H9 (cell line): Measurements from ENCODE around the gene BTG4. TPM values are rescaled to one million over a fixed set of nuclear protein-coding genes. Genes with fewer than 3 reads are reported as not detected.

Experiments
- DNase-seq: peaks from one replicate; pipeline ENCODE4 v3.0.0-alpha.2; 2017
- H2AFZ ChIP-seq: one replicate; pipeline ENCODE4 v1.6.1; 2013; ENCODE audit warnings: mild to moderate bottlenecking, low read length, control low read depth, moderate library complexity
- H2AK5ac ChIP-seq: 2 replicates; pipeline ENCODE4 v1.6.1; 2013; ENCODE audit warnings: low read length, control low read depth, mixed read lengths; ENCODE audit not compliant: insufficient read length
- H2BK120ac ChIP-seq: one replicate; pipeline ENCODE4 v1.6.1; 2013; ENCODE audit warnings: low read depth, mild to moderate bottlenecking, low read length, control low read depth, inconsistent platforms; ENCODE audit not compliant: poor library complexity, severe bottlenecking
- H2BK12ac ChIP-seq: 2 replicates; pipeline ENCODE4 v1.6.1; 2013; ENCODE audit warnings: low read length, control low read depth, mixed read lengths, low read depth; ENCODE audit not compliant: insufficient read length
- H2BK15ac ChIP-seq: 2 replicates; pipeline ENCODE4 v1.6.1; 2013; ENCODE audit warnings: low read depth, low read length, control low read depth
- H2BK20ac ChIP-seq: one replicate; pipeline ENCODE4 v1.6.1; 2013; ENCODE audit warnings: low read depth, mild to moderate bottlenecking, low read length, control low read depth, inconsistent platforms; ENCODE audit not compliant: poor library complexity, severe bottlenecking
- H2BK5ac ChIP-seq: 2 replicates; pipeline ENCODE4 v1.6.1; 2013; ENCODE audit warnings: low read length, control low read depth, mixed read lengths; ENCODE audit not compliant: insufficient read length
- H3K14ac ChIP-seq: 2 replicates; pipeline ENCODE4 v1.6.1; 2013; ENCODE audit warnings: low read length, control low read depth; ENCODE audit not compliant: insufficient read depth
- H3K18ac ChIP-seq: 2 replicates; pipeline ENCODE4 v1.6.1; 2013; ENCODE audit warnings: low read depth, mild to moderate bottlenecking, mixed read lengths, low read length, control low read depth; ENCODE audit not compliant: insufficient read length
- H3K23ac ChIP-seq: 2 replicates; pipeline ENCODE4 v1.6.1; 2013; ENCODE audit warnings: low read length, control low read depth, mixed read lengths, low read depth; ENCODE audit not compliant: insufficient read length
- H3K23me2 ChIP-seq: 2 replicates; pipeline ENCODE4 v1.6.1; 2013; ENCODE audit warnings: low read depth, mild to moderate bottlenecking, mixed read lengths, low read length, control low read depth; ENCODE audit not compliant: insufficient read length, poor library complexity, severe bottlenecking
- H3K27ac ChIP-seq: 2 replicates; pipeline ENCODE4 v1.5.1; 2013; ENCODE audit warnings: low read length, control low read depth, mixed read lengths, low read depth; ENCODE audit not compliant: insufficient read length
- H3K27me3 ChIP-seq: 2 replicates; pipeline ENCODE4 v1.6.1; 2013; ENCODE audit warnings: low read length, control low read depth, inconsistent platforms; ENCODE audit not compliant: insufficient read depth
- H3K4ac ChIP-seq: 2 replicates; pipeline ENCODE4 v1.6.1; 2013; ENCODE audit warnings: low read depth, mild to moderate bottlenecking, control low read depth, inconsistent platforms, low read length, moderate library complexity
- H3K4me1 ChIP-seq: 2 replicates; pipeline ENCODE4 v1.6.1; 2013; ENCODE audit warnings: low read length, control low read depth, inconsistent platforms; ENCODE audit not compliant: insufficient read depth
- H3K4me2 ChIP-seq: 2 replicates; pipeline ENCODE4 v1.6.1; 2013; ENCODE audit warnings: low read length, control low read depth, mixed read lengths; ENCODE audit not compliant: insufficient read length, insufficient read depth
- H3K56ac ChIP-seq: 2 replicates; pipeline ENCODE4 v1.6.1; 2013; ENCODE audit warnings: low read depth, mild to moderate bottlenecking, mixed read lengths, low read length, control low read depth; ENCODE audit not compliant: insufficient read length
- H3K79me1 ChIP-seq: 2 replicates; pipeline ENCODE4 v1.6.1; 2013; ENCODE audit warnings: low read depth, mild to moderate bottlenecking, moderate library complexity, low read length, control low read depth, inconsistent platforms; ENCODE audit not compliant: insufficient read depth, poor library complexity, severe bottlenecking
- H3K79me2 ChIP-seq: 2 replicates; pipeline ENCODE4 v1.6.1; 2013; ENCODE audit warnings: low read length, control low read depth, inconsistent platforms; ENCODE audit not compliant: insufficient read depth
- H3K9ac ChIP-seq: 2 replicates; pipeline ENCODE4 v1.6.1; 2013; ENCODE audit warnings: low read length, control low read depth, mixed read lengths; ENCODE audit not compliant: insufficient read length; ENCODE audit errors: extremely low read depth
- H3K9me3 ChIP-seq: one replicate; pipeline ENCODE4 v1.6.1; 2013; ENCODE audit warnings: low read depth, low read length, inconsistent platforms; ENCODE audit not compliant: control insufficient read depth
- H3T11ph ChIP-seq: one replicate; pipeline ENCODE4 v1.6.1; 2013; ENCODE audit warnings: mild to moderate bottlenecking, low read length, control low read depth, inconsistent platforms
- H4K20me1 ChIP-seq: one replicate; pipeline ENCODE4 v1.6.1; 2013; ENCODE audit not compliant: control insufficient read depth, insufficient read length, insufficient read depth
- H4K5ac ChIP-seq: 2 replicates; pipeline ENCODE4 v1.6.1; 2013; ENCODE audit warnings: low read depth, mild to moderate bottlenecking, mixed read lengths, low read length, control low read depth; ENCODE audit not compliant: insufficient read length
- H4K8ac ChIP-seq: replicated peaks from 2 replicates; pipeline ENCODE4 v1.6.1; 2013; ENCODE audit warnings: low read length, control low read depth, mixed read lengths, low read depth; ENCODE audit not compliant: insufficient read length
- H4K91ac ChIP-seq: 2 replicates; pipeline ENCODE4 v1.6.1; 2013; ENCODE audit warnings: low read depth, mild to moderate bottlenecking, moderate library complexity, mixed read lengths, low read length, control low read depth; ENCODE audit not compliant: insufficient read length
- H3K27ac Mint-ChIP-seq, 3 experiments: 2 replicates in 2 of 3; 3 replicates in 1 of 3; pipeline ENCODE4 v1.8.0; 2020 to 2021; ENCODE audit warnings: mixed read lengths in 3 of 3, mild to moderate bottlenecking in 1 of 3, moderate library complexity in 1 of 3
- H3K27me3 Mint-ChIP-seq: 2 replicates; pipeline ENCODE4 v1.8.0; 2021; ENCODE audit warnings: low read depth, mild to moderate bottlenecking, moderate library complexity, mixed read lengths
- H3K36me3 Mint-ChIP-seq, 3 experiments: 2 replicates in 2 of 3; 3 replicates in 1 of 3; pipeline ENCODE4 v1.8.0; 2020 to 2021; ENCODE audit warnings: low read depth in 3 of 3, mixed read lengths in 3 of 3; ENCODE audit not compliant: insufficient read depth in 1 of 3
- H3K4me1 Mint-ChIP-seq, 2 experiments: 2 replicates each; pipeline ENCODE4 v1.8.0; 2020; ENCODE audit warnings: mixed read lengths in 2 of 2
- H3K4me3 Mint-ChIP-seq, 2 experiments: 2 replicates in 1 of 2; 3 replicates in 1 of 2; pipeline ENCODE4 v1.8.0; 2020 to 2021; ENCODE audit warnings: mild to moderate bottlenecking in 2 of 2, mixed read lengths in 2 of 2, moderate library complexity in 1 of 2
- H3K9me3 Mint-ChIP-seq, 2 experiments: 2 replicates in 1 of 2; 3 replicates in 1 of 2; pipeline ENCODE4 v1.8.0; 2020; ENCODE audit warnings: mild to moderate bottlenecking in 2 of 2, mixed read lengths in 2 of 2, moderate library complexity in 1 of 2
- WGBS: extraction: QIAGEN DNeasy Blood & Tissue Kit; methylation state at CpG from one replicate; pipeline ENCODE4 v1.1.7; 2013; ENCODE audit warnings: missing lambda C conversion rate, low lambda C conversion rate, mixed read lengths; ENCODE audit not compliant: insufficient read length; ENCODE audit errors: extremely low coverage; 5-methylcytosine and 5-hydroxymethylcytosine counted together
- total RNA-seq: library from RNA; stranded (reverse); gene quantifications from 2 replicates; pipeline ENCODE4 v1.2.1, GENCODE V29; 2021
- TF ChIP-seq, protein P1 (sequence below): fragments of 200-600 bp; sonication (generic); conservative IDR thresholded peaks from 3 replicates; pipeline ENCODE4 v1.8.0; 2021; ENCODE audit warnings: antibody characterized with exemption, mild to moderate bottlenecking

Gene BTG4
- total RNA-seq, 1 experiment from 2014 or later = not detected

DNA sequence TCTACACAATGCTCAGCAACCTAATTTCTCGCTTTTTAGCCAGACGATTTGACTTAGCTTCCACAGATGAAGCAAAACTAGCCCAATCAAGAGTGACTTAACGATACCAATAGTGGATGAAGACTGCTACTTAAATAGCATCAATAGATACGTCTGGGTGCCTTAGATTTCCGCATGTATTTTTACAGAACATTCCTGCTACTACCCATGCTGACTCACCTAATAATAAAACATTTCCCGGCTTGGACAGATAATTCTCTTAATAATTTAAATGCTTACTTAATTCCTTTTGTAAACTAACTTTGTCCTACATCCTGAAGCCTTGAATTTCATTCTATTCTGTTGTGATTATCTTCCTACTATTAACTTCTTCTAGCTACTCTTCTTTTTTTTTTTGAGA is 23.1 kb upstream of the BTG4 start:
- H3K27me3 ChIP-seq = peaks cover 12% of the 10 kb centered on the region; the same call in 1 of the 2 replicates

More for the DNA sequence above, 23.1 kb upstream of the BTG4 start:
- Histone ChIP-seq H4K8ac (no peak overlapping the region), H3K79me1 (no peaks in the 10 kb centered on the region), H2AK5ac (no peak overlapping the region), H2BK5ac (no peak overlapping the region), H3K4me2 (no peak overlapping the region), H3K56ac (no peak overlapping the region), H2BK20ac (no peak overlapping the region), H4K20me1 (no peaks in the 10 kb centered on the region), H2AFZ (no peak overlapping the region), H3K14ac (no peak overlapping the region), H2BK12ac (no peak overlapping the region), H2BK120ac (no peak overlapping the region), H3K9ac (no peak overlapping the region), H3K79me2 (no peaks in the 10 kb centered on the region), H3K4ac (no peak overlapping the region), H3K23me2 (peaks cover 4% of the 10 kb centered on the region), H3T11ph (no peak overlapping the region), H3K23ac (no peak overlapping the region), H4K91ac (no peak overlapping the region), H3K27ac (no peak overlapping the region), H3K4me1 (no peaks in the 10 kb centered on the region; the same call in 1 of the 2 replicates), H4K5ac (no peak overlapping the region), H3K18ac (no peak overlapping the region), H2BK15ac (no peak overlapping the region), H3K9me3 (no peaks in the 10 kb centered on the region)
- TF ChIP-seq, protein P1, sequence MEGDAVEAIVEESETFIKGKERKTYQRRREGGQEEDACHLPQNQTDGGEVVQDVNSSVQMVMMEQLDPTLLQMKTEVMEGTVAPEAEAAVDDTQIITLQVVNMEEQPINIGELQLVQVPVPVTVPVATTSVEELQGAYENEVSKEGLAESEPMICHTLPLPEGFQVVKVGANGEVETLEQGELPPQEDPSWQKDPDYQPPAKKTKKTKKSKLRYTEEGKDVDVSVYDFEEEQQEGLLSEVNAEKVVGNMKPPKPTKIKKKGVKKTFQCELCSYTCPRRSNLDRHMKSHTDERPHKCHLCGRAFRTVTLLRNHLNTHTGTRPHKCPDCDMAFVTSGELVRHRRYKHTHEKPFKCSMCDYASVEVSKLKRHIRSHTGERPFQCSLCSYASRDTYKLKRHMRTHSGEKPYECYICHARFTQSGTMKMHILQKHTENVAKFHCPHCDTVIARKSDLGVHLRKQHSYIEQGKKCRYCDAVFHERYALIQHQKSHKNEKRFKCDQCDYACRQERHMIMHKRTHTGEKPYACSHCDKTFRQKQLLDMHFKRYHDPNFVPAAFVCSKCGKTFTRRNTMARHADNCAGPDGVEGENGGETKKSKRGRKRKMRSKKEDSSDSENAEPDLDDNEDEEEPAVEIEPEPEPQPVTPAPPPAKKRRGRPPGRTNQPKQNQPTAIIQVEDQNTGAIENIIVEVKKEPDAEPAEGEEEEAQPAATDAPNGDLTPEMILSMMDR = no peak
- WGBS = no CpG with 5 or more reads among the region's 6 CpGs
- peaks cover 0 to 5% (median 0%) of the 10 kb centered on the region in 3 experiments; a peak in 3 of 7 replicates for H3K36me3 Mint-ChIP-seq
- peaks cover 9 to 13% of the 10 kb centered on the region in 2 experiments; a peak in 4 of 5 replicates for H3K9me3 Mint-ChIP-seq
- peaks cover 30% of the 10 kb centered on the region for H3K27me3 Mint-ChIP-seq
- DNase-seq = no peak
- H3K4me1 Mint-ChIP-seq = peaks cover 32 to 35% of the 10 kb centered on the region in 2 experiments
- H3K4me3 Mint-ChIP-seq = no peak overlapping the region
- H3K27ac Mint-ChIP-seq = no peak overlapping the region
